Fibroblast of peridontal ligament (primary cell): Measurements from ENCODE around the gene B3GAT2.

Experiments used
- DNase-seq: peaks from one replicate; pipeline ENCODE4 v3.0.0-alpha.2; 2010; ENCODE audit errors: extremely low read depth

The B3GAT2 gene

GRCh38 chr6:70900047-70900446, 56.8 kb downstream of the B3GAT2 start:
- no peak for DNase-seq

GRCh38 chr6:70894001-70894400, 62.9 kb downstream of the B3GAT2 start:
- DNase-seq = no peak

- DNase-seq = no peak
Measured at GRCh38 chr6:70889270-70889669, 67.6 kb downstream of the B3GAT2 start.

- DNase-seq = no peak
Measured at GRCh38 chr6:70886661-70887060, 70.2 kb downstream of the B3GAT2 start.

- DNase-seq = no peak
Measured at GRCh38 chr6:70886071-70886470, 70.8 kb downstream of the B3GAT2 start.

GRCh38 chr6:70884074-70884983, 72.5 kb downstream of the B3GAT2 start:
- DNase-seq = peak; percentile 60

- DNase-seq = no peak
Measured at GRCh38 chr6:70879496-70879895, 77.4 kb downstream of the B3GAT2 start.

GRCh38 chr6:70874181-70874913, 82.5 kb downstream of the B3GAT2 start:
- peak; percentile 25 for DNase-seq

GRCh38 chr6:70872469-70872868, 84.4 kb downstream of the B3GAT2 start:
- no peak for DNase-seq

- no peak for DNase-seq
Measured at GRCh38 chr6:70864401-70864800, 92.5 kb downstream of the B3GAT2 start.

GRCh38 chr6:70863343-70863742, 93.5 kb downstream of the B3GAT2 start:
- no peak for DNase-seq

GRCh38 chr6:70860920-70861319, 95.9 kb downstream of the B3GAT2 start:
- DNase-seq = no peak

- DNase-seq = peak; percentile 23
Measured at GRCh38 chr6:70860045-70860444, 96.8 kb downstream of the B3GAT2 start.

GRCh38 chr6:70857387-70858077, 99.3 kb downstream of the B3GAT2 start:
- DNase-seq = no peak

GRCh38 chr6:70852667-70853246, 104.1 kb downstream of the B3GAT2 start:
- no peak for DNase-seq

- DNase-seq = peak; percentile 56
Measured at GRCh38 chr6:70849348-70850069, 107.4 kb downstream of the B3GAT2 start.

- no peak for DNase-seq
Measured at GRCh38 chr6:70847106-70848084, 109.5 kb downstream of the B3GAT2 start.

GRCh38 chr6:70846207-70846835, 110.5 kb downstream of the B3GAT2 start:
- DNase-seq = no peak

GRCh38 chr6:70844301-70844700, 112.6 kb downstream of the B3GAT2 start:
- DNase-seq = no peak
